ENCODE measurements around the gene CDKL5.
"Not testable (repeated sequence)": the region's sequence is repeated elsewhere in the genome, so short reads cannot be mapped to it uniquely, and the experiment has no call there.

CDKL5 gene

GRCh38 chrX:18425199-18426003 is at the start of gene CDKL5:
Gene CDKL5, plus strand, starts transcription at chrX:18425608. Its CDS starts 81,489 bp downstream, at chrX:18507097.
- DNase-seq = peak; percentile 52 to 98 (median 92)

- DNase-seq = peak in 2 of 56 donors; percentile 1 to 5
These were observed 47.6 kb upstream of the CDKL5 start for GRCh38 chrX:18377796-18378195.

DNA sequence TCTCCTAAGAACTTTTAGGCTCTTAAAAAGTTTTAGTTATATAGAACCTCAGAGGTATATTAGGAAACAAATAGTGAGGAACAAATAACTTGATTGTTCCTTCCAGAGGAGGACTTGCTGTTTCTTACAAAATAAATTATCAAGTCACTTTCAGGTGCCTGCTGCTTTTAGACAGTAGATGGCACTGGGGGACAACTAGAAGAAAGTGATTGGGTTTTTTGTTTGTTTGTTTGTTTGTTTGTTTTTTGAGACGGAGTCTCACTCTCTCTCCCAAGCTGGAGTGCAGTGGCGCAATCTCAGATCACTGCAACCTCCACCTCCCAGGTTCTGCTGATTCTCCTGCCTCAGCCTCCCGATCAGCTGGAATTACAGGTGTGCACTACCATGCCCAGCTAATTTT is 35.4 kb upstream of the CDKL5 start:
- no peak for DNase-seq

DNA sequence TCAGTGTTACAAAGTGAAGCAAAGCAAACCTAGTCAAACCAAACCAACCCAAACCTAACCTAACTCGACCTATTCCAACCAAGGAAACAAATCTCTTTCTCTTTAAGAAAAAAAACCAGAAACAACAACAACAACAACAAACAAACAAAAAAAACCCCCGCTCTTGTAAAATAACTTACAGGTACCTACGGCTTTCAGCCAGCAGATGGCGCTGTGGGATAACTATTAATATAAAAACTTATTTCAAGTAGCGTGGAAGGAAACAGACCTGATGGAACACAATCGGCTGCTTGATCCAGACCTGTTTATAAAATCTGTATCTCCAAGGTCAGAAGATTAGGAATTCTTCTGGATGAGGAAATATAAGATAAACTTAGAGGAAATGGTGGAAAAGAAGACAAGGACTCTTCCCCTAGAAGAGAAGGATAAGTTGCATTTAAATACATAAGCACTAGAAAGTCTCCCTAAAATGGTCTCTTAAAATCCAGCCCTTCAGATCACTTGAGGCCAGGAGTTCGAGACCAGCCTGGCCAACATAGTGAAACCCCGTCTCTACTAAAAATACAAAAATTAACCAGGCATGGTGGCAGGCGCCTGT is 34.4 kb upstream of the CDKL5 start:
- DNase-seq = peak in 42 of 56 donors; percentile 0 to 76 (median 5)

DNA sequence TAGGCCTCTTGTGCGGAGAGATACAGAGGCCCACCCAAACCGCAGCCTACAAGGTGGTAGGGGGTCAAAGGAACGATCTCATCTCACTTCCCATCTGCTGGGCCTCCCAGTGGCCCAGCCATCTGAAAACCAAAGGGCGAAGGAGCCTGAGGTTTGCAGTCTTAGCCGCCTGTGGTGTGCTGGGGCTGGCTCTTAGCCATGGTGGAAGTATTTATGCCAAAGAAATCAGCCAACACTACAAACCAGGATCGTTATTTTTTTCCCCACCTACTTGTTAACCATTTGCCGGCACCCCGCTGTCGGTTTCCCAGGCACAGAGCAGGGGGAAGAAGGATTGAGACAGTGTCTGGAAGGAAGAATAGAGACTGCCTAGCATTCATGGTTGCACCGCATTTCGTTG is 30.9 kb upstream of the CDKL5 start:
- peak in 1 of 56 donors; percentile 0 for DNase-seq

GRCh38 chrX:18401848-18402213 is 23.6 kb upstream of the CDKL5 start:
- no peak for DNase-seq

DNA sequence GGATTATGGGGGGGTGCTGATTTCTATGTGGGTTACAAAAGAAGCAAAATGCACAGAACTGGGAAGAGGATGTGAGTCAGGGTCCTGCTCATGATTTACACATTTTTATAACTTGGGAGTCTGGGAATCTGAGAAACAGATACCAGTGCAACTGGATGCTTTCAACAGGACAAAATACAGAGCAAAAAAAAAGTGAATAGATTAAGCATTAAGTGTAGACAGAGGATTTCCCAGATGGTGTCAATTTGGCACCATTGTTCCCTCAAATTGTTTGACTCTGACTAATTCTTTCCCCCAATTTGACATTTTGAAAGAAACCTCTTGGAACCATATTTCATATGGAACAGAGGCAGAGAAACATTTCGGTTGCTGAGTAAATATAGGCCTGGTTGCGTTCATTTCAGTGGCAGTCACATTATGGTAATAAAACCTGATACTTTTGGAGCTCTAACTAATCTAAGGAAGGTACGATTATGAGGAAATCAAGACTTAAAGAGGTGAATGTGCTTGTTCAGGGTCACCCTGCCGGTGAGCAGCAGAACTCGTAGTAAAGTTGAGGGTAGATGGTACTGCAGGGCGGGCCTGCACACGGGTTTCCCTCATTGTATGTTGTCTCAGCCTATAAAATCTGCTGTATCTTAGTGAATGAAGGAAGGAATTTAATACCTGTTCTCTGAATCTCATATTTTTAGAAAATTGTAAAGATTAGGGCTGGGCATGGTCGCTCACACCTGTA is 18.7 kb upstream of the CDKL5 start:
- no peak for DNase-seq

DNA sequence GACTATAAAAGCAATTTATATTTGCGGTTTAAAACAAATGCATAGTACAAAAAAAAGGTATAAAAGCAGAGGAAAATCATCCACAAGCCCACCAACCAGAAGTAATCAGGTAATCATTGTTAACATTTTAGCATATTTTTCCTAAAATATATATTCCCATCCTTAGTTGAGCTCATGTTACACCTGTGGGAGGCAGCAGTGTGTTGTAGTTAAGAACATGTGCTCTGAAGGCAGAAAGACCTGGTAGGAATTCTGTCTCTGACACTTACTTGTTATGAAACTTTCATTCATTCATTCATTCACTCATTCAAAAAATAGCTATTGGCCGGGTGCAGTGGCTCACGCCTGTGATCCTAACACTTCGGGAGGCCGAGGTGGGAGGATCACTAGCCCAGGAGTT is 15.4 kb upstream of the CDKL5 start:
- DNase-seq = peak in 7 of 56 donors; percentile 0 to 51 (median 3)

DNA sequence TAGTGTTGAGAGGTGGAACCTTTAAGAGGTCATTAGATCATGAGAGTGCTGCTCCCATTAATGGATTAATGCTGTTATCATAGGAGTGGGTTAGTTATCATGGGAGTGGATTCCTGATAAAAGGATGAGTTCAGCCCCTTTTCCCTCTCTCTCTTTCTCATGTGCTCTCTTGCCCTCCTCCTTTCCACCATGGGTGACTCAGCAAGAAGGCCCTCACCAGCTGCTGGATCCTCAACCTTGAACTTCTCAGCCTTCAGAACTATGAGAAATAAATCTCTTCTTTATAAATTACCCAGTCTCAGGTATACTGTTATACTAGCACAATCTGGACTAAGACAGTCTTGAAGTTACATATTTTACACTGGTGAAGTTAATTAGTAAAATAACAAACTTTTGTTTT is 10.0 kb upstream of the CDKL5 start:
- no peak for DNase-seq

GRCh38 chrX:18422325-18422724 is 3.1 kb upstream of the CDKL5 start:
- no peak for DNase-seq

GRCh38 chrX:18422886-18423285 is 2.5 kb upstream of the CDKL5 start:
- no peak for DNase-seq

GRCh38 chrX:18424482-18425198 is 768 bp upstream of the CDKL5 start:
- DNase-seq = peak in 28 of 56 donors; percentile 1 to 65 (median 26)

- DNase-seq = peak in 3 of 56 donors; percentile 12 to 13 (median 12)
These were observed 554 bp downstream of the CDKL5 start for GRCh38 chrX:18426004-18426320.

- DNase-seq = no peak
These were observed 2.6 kb downstream of the CDKL5 start for GRCh38 chrX:18428006-18428405.

- not testable (repeated sequence) for DNase-seq
These were observed 7.9 kb downstream of the CDKL5 start for GRCh38 chrX:18433288-18433687.

- DNase-seq = no peak
These were observed 9.5 kb downstream of the CDKL5 start for GRCh38 chrX:18434896-18435295.

DNA sequence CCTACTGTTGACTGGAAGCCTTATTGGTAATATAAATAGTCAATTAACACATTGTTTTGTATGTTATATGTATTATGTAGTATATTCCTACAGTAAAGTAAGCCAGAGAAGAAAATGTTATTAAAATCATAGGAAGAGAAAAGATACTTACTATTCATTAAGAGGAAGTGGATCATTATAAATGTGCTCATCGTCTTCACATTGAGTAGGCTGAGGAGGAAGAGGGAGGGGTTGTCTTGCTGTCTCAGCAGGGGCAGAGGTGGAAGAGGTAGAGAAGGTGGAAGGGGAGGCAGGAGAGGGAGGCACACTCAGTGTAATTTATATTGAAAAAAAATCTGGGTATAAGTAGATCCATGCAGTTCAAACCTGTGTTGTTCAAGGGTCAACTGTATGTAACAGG is 10.6 kb downstream of the CDKL5 start:
- no peak for DNase-seq

GRCh38 chrX:18440835-18441234 is 15.4 kb downstream of the CDKL5 start:
- no peak for DNase-seq

- DNase-seq = no peak
These were observed 16.5 kb downstream of the CDKL5 start for GRCh38 chrX:18441780-18442367.

GRCh38 chrX:18448416-18448815 is 23.0 kb downstream of the CDKL5 start:
- DNase-seq = no peak

GRCh38 chrX:18449236-18449635 is 23.8 kb downstream of the CDKL5 start:
- no peak for DNase-seq

Data from nucleus accumbens (tissue), 56 donors.